Immature natural killer cell (primary cell): ENCODE measurements around the gene RNF222. TPM values are rescaled to one million over a fixed set of nuclear protein-coding genes. Genes with fewer than 3 reads are reported as not detected.

ENCODE experiments used
- DNase-seq, 3 donors: peaks; one replicate each; pipeline ENCODE4 v3.0.0; 2022; ENCODE audit warnings: mixed read lengths in 1 of 3
- H3K27ac Mint-ChIP-seq, 6 donors: one replicate each; pipeline ENCODE4 v1.8.0; 2020; ENCODE audit warnings: mixed read lengths in 6 of 6, mild to moderate bottlenecking in 5 of 6, inconsistent platforms in 4 of 6, moderate library complexity in 3 of 6
- H3K27me3 Mint-ChIP-seq, 3 donors: one replicate each; pipeline ENCODE4 v1.8.0; 2020 to 2021; ENCODE audit warnings: low read depth in 3 of 3, mild to moderate bottlenecking in 3 of 3, mixed read lengths in 3 of 3, moderate library complexity in 3 of 3, inconsistent platforms in 1 of 3
- H3K36me3 Mint-ChIP-seq, 3 donors: one replicate each; pipeline ENCODE4 v1.8.0; 2020; ENCODE audit warnings: mixed read lengths in 3 of 3, inconsistent platforms in 2 of 3, mild to moderate bottlenecking in 2 of 3
- H3K4me1 Mint-ChIP-seq, 2 donors: one replicate each; pipeline ENCODE4 v1.8.0; 2020; ENCODE audit warnings: inconsistent platforms in 2 of 2, mild to moderate bottlenecking in 2 of 2, mixed read lengths in 2 of 2, moderate library complexity in 1 of 2
- H3K4me3 Mint-ChIP-seq, 5 donors: one replicate each; pipeline ENCODE4 v1.8.0; 2020; ENCODE audit warnings: mild to moderate bottlenecking in 5 of 5, mixed read lengths in 5 of 5, inconsistent platforms in 3 of 5, moderate library complexity in 3 of 5
- H3K9me3 Mint-ChIP-seq, 6 donors: one replicate each; pipeline ENCODE4 v1.8.0; 2020; ENCODE audit warnings: mild to moderate bottlenecking in 6 of 6, mixed read lengths in 6 of 6, inconsistent platforms in 4 of 6, moderate library complexity in 3 of 6
- polyA plus RNA-seq, 3 donors: library from polyadenylated mRNA; unstranded; fragments of 300-500 nt; fragmentation: Illumina TruSeq; gene quantifications; one replicate each; pipeline ENCODE4 v1.2.3, GENCODE V29; 2021

The RNF222 gene
- polyA plus RNA-seq, 3 donors from 2014 or later, result 0.13 TPM; not detected in 2

GRCh38 chr17:8341456-8341855, 56.2 kb downstream of the RNF222 start:
- H3K27me3 Mint-ChIP-seq, result peaks cover 3 to 6% (median 6%) of the 10 kb centered on the region in 3 donors
- no peak for DNase-seq
- no peaks in the 10 kb centered on the region for H3K9me3 Mint-ChIP-seq
- no peaks in the 10 kb centered on the region for H3K36me3 Mint-ChIP-seq
- H3K4me1 Mint-ChIP-seq, result peaks cover 8 to 10% of the 10 kb centered on the region in 2 donors
- no peak overlapping the region for H3K4me3 Mint-ChIP-seq
- H3K27ac Mint-ChIP-seq, result no peak overlapping the region

Other genes starting within 250 kb of the RNF222 start
- gene PER1, start 245.4 kb downstream of the RNF222 start, polyA plus RNA-seq, result 1 to 10 TPM; 3.5 to 8.5 (median 4.5) TPM
- 10 to 100 TPM; 33.6 to 93.6 (median 39.5) TPM for gene VAMP2, start 234.9 kb downstream of the RNF222 start, polyA plus RNA-seq
- 10 to 100 TPM; 53.3 to 69.3 (median 64.0) TPM for gene TMEM107, start 221.4 kb downstream of the RNF222 start, polyA plus RNA-seq
- 10 to 100 TPM; 24.0 to 38.8 (median 27.5) TPM for gene BORCS6, start 207.6 kb downstream of the RNF222 start, polyA plus RNA-seq
- 1 to 10 TPM in 2 of 3 donors, under 1 TPM in 1; 0.60 to 3.1 (median 1.6) TPM for gene AURKB, start 187.3 kb downstream of the RNF222 start, polyA plus RNA-seq
- 10 to 100 TPM in 2 of 3 donors, 1 to 10 TPM in 1; 9.7 to 30.7 (median 15.9) TPM for gene CTC1, start 149.8 kb downstream of the RNF222 start, polyA plus RNA-seq
- 10 to 100 TPM in 2 of 3 donors, 1 to 10 TPM in 1; 5.4 to 18.2 (median 14.4) TPM for gene PFAS, start 148.5 kb downstream of the RNF222 start, polyA plus RNA-seq
- 10 to 100 TPM; 94.7 to 99.7 (median 99.1) TPM for gene RANGRF, start 109.2 kb downstream of the RNF222 start, polyA plus RNA-seq
- 1 to 10 TPM in 2 of 3 donors, under 1 TPM in 1; 0.91 to 2.6 (median 2.0) TPM for gene SLC25A35, start 102.4 kb downstream of the RNF222 start, polyA plus RNA-seq
- not detected for gene ARHGEF15, start 87.6 kb downstream of the RNF222 start, polyA plus RNA-seq
- gene ODF4, start 58.0 kb downstream of the RNF222 start, polyA plus RNA-seq, result not detected
- gene RPL26, start 14.6 kb downstream of the RNF222 start, polyA plus RNA-seq, result 1,000 to 10,000 TPM in 1 of 3 donors, 100 to 1,000 TPM in 2; 683 to 1,109 (median 864) TPM
- gene NDEL1, start 38.1 kb upstream of the RNF222 start, polyA plus RNA-seq, result 10 to 100 TPM; 37.2 to 75.0 (median 54.4) TPM
- 1 to 10 TPM in 1 of 3 donors, under 1 TPM in 1, not detected in 1; 0.38 to 2.6 TPM for gene MYH10, start 232.9 kb upstream of the RNF222 start, polyA plus RNA-seq